SH-SY5Y (cell line): ENCODE data around the gene TTC31.

ENCODE experiments used
- GATA2 ChIP-seq: IDR thresholded peaks from 2 replicates; pipeline ENCODE4 v1.6.1; 2011; ENCODE audit warnings: mild to moderate bottlenecking, low read depth, low read length
- GATA3 ChIP-seq: IDR thresholded peaks from 2 replicates; pipeline ENCODE4 v1.6.1; 2011; ENCODE audit warnings: low read depth, mild to moderate bottlenecking, low read length, moderate library complexity

The TTC31 gene

GRCh38 chr2:74496997-74497776 lies 14.3 kb downstream of the TTC31 start:
- peak; percentile 47 for TF ChIP-seq GATA2
- TF ChIP-seq GATA3, result no peak

- TF ChIP-seq GATA2, result no peak
- TF ChIP-seq GATA3, result no peak
These were observed 15.1 kb downstream of the TTC31 start for GRCh38 chr2:74497777-74498499.

GRCh38 chr2:74498500-74499266 lies 15.8 kb downstream of the TTC31 start:
- TF ChIP-seq GATA3 (no peak), GATA2 (no peak)

GRCh38 chr2:74499267-74499939 lies 16.5 kb downstream of the TTC31 start, which contains the start of gene LBX2:
Gene LBX2 (minus strand): TSS chr2:74499603. CDS start chr2:74499537, 66 bp downstream.
- no peak for TF ChIP-seq GATA3
- no peak for TF ChIP-seq GATA2

GRCh38 chr2:74499940-74500577 lies 17.2 kb downstream of the TTC31 start:
- TF ChIP-seq GATA2 (no peak), GATA3 (no peak)

GRCh38 chr2:74500578-74500946 lies 17.7 kb downstream of the TTC31 start:
- TF ChIP-seq GATA3 (no peak), GATA2 (no peak)

GRCh38 chr2:74501335-74502071 lies 18.6 kb downstream of the TTC31 start:
- TF ChIP-seq GATA3, result no peak
- no peak for TF ChIP-seq GATA2

- no peak for TF ChIP-seq GATA3
- TF ChIP-seq GATA2, result no peak
These were observed 19.4 kb downstream of the TTC31 start for GRCh38 chr2:74502147-74502719.

- no peak for TF ChIP-seq GATA2
- TF ChIP-seq GATA3, result no peak
These were observed 20.0 kb downstream of the TTC31 start for GRCh38 chr2:74502720-74503505.

GRCh38 chr2:74503506-74504475 lies 20.9 kb downstream of the TTC31 start:
- TF ChIP-seq GATA2, result no peak
- TF ChIP-seq GATA3, result no peak

- TF ChIP-seq GATA2 (no peak), GATA3 (no peak)
These were observed 21.7 kb downstream of the TTC31 start for GRCh38 chr2:74504591-74504990.
